ENCODE results near the gene TNFRSF8.

Gene TNFRSF8

GRCh38 chr1:12180903-12181302 lies 117.8 kb downstream of the TNFRSF8 start:
- H3K4me3 ChIP-seq (ENCODE audit: low read depth, low read length, poor library complexity, severe bottlenecking), result no peak overlapping the region
- no peaks in the 10 kb centered on the region for H3K9me2 ChIP-seq (ENCODE audit: low read depth, low read length)
- H3K9ac ChIP-seq (ENCODE audit: low read length), result no peak overlapping the region
- no peaks in the 10 kb centered on the region for H3K79me2 ChIP-seq (ENCODE audit: insufficient read depth, low read length)
- no peak overlapping the region for H2AFZ ChIP-seq (ENCODE audit: low read length)
- H3K4me1 ChIP-seq (ENCODE audit: insufficient read depth, low read length, severe bottlenecking), result no peaks in the 10 kb centered on the region
- no peak for TF ChIP-seq EZH2 (IDR thresholded peaks at IDR 0.05; ENCODE audit: borderline replicate concordance, low read length)
- no peak for TF ChIP-seq CTCF (IDR thresholded peaks at IDR 0.05; ENCODE audit: low read length)
- no peaks in the 10 kb centered on the region for H3K9me3 ChIP-seq (ENCODE audit: low read length)
- no peak overlapping the region for H3K4me2 ChIP-seq (ENCODE audit: low read length)
- 0 out of 2 replicates have a peak, but pooled peaks cover 10% of the 10 kb centered on the region for H3K27me3 ChIP-seq (ENCODE audit: insufficient read depth, low read length)
- no peaks in the 10 kb centered on the region for H3F3A ChIP-seq (ENCODE audit: insufficient read depth, low read length)
- H3K36me3 ChIP-seq (ENCODE audit: insufficient read depth, low read length), result no peaks in the 10 kb centered on the region
- H4K20me1 ChIP-seq (ENCODE audit: insufficient read depth, low read length), result no peaks in the 10 kb centered on the region
- no peak overlapping the region for H3K27ac ChIP-seq (ENCODE audit: low read depth, low read length, poor library complexity, severe bottlenecking)

- H3F3A ChIP-seq (ENCODE audit: insufficient read depth, low read length), result no peaks in the 10 kb centered on the region
- H3K79me2 ChIP-seq (ENCODE audit: insufficient read depth, low read length), result no peaks in the 10 kb centered on the region
- H2AFZ ChIP-seq (ENCODE audit: low read length), result no peak overlapping the region
- no peaks in the 10 kb centered on the region for H3K36me3 ChIP-seq (ENCODE audit: insufficient read depth, low read length)
- H3K27me3 ChIP-seq (ENCODE audit: insufficient read depth, low read length), result 0 out of 2 replicates have a peak, but pooled peaks cover 6% of the 10 kb centered on the region
- no peak overlapping the region for H3K27ac ChIP-seq (ENCODE audit: low read depth, low read length, poor library complexity, severe bottlenecking)
- H4K20me1 ChIP-seq (ENCODE audit: insufficient read depth, low read length), result no peaks in the 10 kb centered on the region
- TF ChIP-seq EZH2 (IDR thresholded peaks at IDR 0.05; ENCODE audit: borderline replicate concordance, low read length) (no peak), CTCF (IDR thresholded peaks at IDR 0.05; ENCODE audit: low read length) (no peak)
- H3K4me2 ChIP-seq (ENCODE audit: low read length), result no peak overlapping the region
- H3K9me2 ChIP-seq (ENCODE audit: low read depth, low read length), result no peaks in the 10 kb centered on the region
- H3K4me1 ChIP-seq (ENCODE audit: insufficient read depth, low read length, severe bottlenecking), result no peaks in the 10 kb centered on the region
- no peak overlapping the region for H3K4me3 ChIP-seq (ENCODE audit: low read depth, low read length, poor library complexity, severe bottlenecking)
- H3K9ac ChIP-seq (ENCODE audit: low read length), result no peak overlapping the region
- H3K9me3 ChIP-seq (ENCODE audit: low read length), result no peaks in the 10 kb centered on the region
Measured at GRCh38 chr1:12181568-12181967, 118.5 kb downstream of the TNFRSF8 start.

GRCh38 chr1:12182410-12182984 lies 119.4 kb downstream of the TNFRSF8 start:
- Histone ChIP-seq H3K9ac (ENCODE audit: low read length) (no peak overlapping the region), H3K4me3 (ENCODE audit: low read depth, low read length, poor library complexity, severe bottlenecking) (no peak overlapping the region), H3K27ac (ENCODE audit: low read depth, low read length, poor library complexity, severe bottlenecking) (no peak overlapping the region), H3K9me2 (ENCODE audit: low read depth, low read length) (no peaks in the 10 kb centered on the region), H3K27me3 (ENCODE audit: insufficient read depth, low read length) (0 out of 2 replicates have a peak, but pooled peaks cover 5% of the 10 kb centered on the region), H3K4me1 (ENCODE audit: insufficient read depth, low read length, severe bottlenecking) (no peaks in the 10 kb centered on the region), H2AFZ (ENCODE audit: low read length) (no peak overlapping the region), H3K79me2 (ENCODE audit: insufficient read depth, low read length) (no peaks in the 10 kb centered on the region), H3F3A (ENCODE audit: insufficient read depth, low read length) (no peaks in the 10 kb centered on the region), H3K36me3 (ENCODE audit: insufficient read depth, low read length) (no peaks in the 10 kb centered on the region), H4K20me1 (ENCODE audit: insufficient read depth, low read length) (no peaks in the 10 kb centered on the region), H3K4me2 (ENCODE audit: low read length) (no peak overlapping the region), H3K9me3 (ENCODE audit: low read length) (no peaks in the 10 kb centered on the region)
- TF ChIP-seq CTCF (IDR thresholded peaks at IDR 0.05; ENCODE audit: low read length) (no peak), EZH2 (IDR thresholded peaks at IDR 0.05; ENCODE audit: borderline replicate concordance, low read length) (no peak)
